AG08396 (cell line): ENCODE results near the gene HOXD10.

ENCODE experiments used
- DNase-seq: peaks from one replicate; pipeline ENCODE4 v3.0.0; 2012; ENCODE audit warnings: low spot score, mixed read lengths

Gene HOXD10

GRCh38 chr2:176082824-176083751 is 33.5 kb upstream of the HOXD10 start:
- DNase-seq: no peak

GRCh38 chr2:176083796-176084261 is 32.7 kb upstream of the HOXD10 start, which contains the start of gene EVX2:
Gene EVX2, minus strand, starts transcription at chr2:176083962. Its CDS starts 186 bp downstream, at chr2:176083776.
- no peak for DNase-seq

- no peak for DNase-seq
Observed at GRCh38 chr2:176084611-176085119, 31.9 kb upstream of the HOXD10 start.

GRCh38 chr2:176085120-176085788 is 31.3 kb upstream of the HOXD10 start:
- DNase-seq: no peak

- DNase-seq: no peak
Observed at GRCh38 chr2:176085861-176086771, 30.5 kb upstream of the HOXD10 start.

GRCh38 chr2:176087330-176088047 is 29.1 kb upstream of the HOXD10 start:
- no peak for DNase-seq

- DNase-seq: peak; percentile 81
Observed at GRCh38 chr2:176088048-176088936, 28.3 kb upstream of the HOXD10 start.

- no peak for DNase-seq
Observed at GRCh38 chr2:176088937-176089842, 27.4 kb upstream of the HOXD10 start.

GRCh38 chr2:176089843-176090395 is 26.7 kb upstream of the HOXD10 start:
- DNase-seq: no peak

GRCh38 chr2:176090862-176091261 is 25.7 kb upstream of the HOXD10 start:
- no peak for DNase-seq

GRCh38 chr2:176091329-176092258 is 25.0 kb upstream of the HOXD10 start:
- no peak for DNase-seq

GRCh38 chr2:176092270-176093144 is 24.1 kb upstream of the HOXD10 start, which contains the start of gene HOXD13:
Gene HOXD13, plus strand, starts transcription at chr2:176092721. Its CDS starts 170 bp downstream, at chr2:176092891.
- no peak for DNase-seq

- DNase-seq: no peak
Observed at GRCh38 chr2:176093145-176093897, 23.3 kb upstream of the HOXD10 start.

- no peak for DNase-seq
Observed at GRCh38 chr2:176093898-176094249, 22.7 kb upstream of the HOXD10 start.

GRCh38 chr2:176094349-176094748 is 22.2 kb upstream of the HOXD10 start:
- DNase-seq: no peak

GRCh38 chr2:176095421-176095820 is 21.2 kb upstream of the HOXD10 start:
- DNase-seq: no peak
